GM21619 (cell line): Measurements from ENCODE around the gene MATN1.

Experiments
- ATAC-seq: cut with Tn5 transposase; IDR thresholded peaks from one replicate; pipeline ENCODE4 v1.9.1; 2021; ENCODE audit not compliant: unreplicated experiment

The MATN1 gene

GRCh38 chr1:30719406-30720270 lies 3.7 kb downstream of the MATN1 start:
- no peak for ATAC-seq

DNA sequence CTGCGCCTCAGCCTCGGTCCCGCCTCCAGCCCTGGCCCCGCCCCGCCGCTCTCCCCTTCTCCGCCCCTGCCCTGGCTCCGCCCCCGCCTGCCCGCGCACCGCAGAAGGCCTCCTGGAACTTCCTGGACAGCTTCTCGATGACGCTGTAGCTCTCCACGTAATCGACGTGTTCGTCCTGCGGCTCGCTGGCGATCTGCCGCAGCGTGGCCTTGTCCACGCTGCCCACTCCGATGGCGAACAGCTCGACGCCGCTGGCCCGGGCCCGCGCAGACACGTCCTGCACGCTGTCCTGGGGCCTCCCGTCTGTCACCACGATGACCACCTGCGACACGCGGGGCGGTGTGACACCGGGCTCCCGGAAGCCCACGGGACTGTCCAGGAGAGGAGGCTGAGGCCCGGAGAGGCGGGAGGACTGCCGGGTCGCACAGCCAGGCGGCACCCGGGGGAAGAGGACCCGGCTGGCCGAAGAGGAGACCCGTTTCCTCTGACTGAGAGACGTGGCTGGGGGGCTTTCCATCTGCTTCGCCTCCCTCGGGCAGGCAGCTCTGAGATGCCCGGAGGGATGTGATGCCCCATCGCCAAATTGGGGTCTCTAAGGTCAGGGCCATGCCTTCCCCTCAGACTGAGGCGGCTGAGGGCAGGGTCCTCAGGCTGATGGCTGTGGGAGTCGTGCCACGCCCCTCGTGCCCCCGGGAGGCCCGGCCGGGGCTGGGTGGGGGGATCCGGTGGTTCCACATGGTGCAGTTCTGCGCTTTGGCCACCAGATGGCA lies 4.6 kb downstream of the MATN1 start:
- ATAC-seq: peak; percentile 48

GRCh38 chr1:30718091-30718635 lies 5.2 kb downstream of the MATN1 start:
- ATAC-seq: peak; percentile 75

- no peak for ATAC-seq
These were observed 6.7 kb downstream of the MATN1 start for GRCh38 chr1:30716646-30717045.

GRCh38 chr1:30715886-30716285 lies 7.5 kb downstream of the MATN1 start:
- no peak for ATAC-seq

DNA sequence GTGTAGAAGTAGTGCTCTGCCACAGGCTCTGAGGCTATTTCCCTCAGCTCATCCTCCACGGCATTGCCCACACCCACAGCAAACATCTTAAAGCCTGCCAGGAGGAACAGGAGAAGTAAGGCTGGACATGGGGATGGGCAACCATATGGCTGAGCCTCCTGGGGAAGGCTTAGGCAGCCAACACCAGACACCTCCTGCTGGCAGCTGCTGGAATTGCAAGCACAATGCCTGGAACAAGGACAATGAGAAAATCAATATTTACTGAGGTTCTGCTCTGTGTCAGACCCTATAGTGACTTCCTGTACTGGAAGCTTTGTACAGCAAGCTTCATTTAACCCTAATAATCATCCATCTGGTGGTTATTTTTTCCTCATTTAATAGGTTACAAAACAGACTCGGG lies 8.2 kb downstream of the MATN1 start:
- no peak for ATAC-seq

DNA sequence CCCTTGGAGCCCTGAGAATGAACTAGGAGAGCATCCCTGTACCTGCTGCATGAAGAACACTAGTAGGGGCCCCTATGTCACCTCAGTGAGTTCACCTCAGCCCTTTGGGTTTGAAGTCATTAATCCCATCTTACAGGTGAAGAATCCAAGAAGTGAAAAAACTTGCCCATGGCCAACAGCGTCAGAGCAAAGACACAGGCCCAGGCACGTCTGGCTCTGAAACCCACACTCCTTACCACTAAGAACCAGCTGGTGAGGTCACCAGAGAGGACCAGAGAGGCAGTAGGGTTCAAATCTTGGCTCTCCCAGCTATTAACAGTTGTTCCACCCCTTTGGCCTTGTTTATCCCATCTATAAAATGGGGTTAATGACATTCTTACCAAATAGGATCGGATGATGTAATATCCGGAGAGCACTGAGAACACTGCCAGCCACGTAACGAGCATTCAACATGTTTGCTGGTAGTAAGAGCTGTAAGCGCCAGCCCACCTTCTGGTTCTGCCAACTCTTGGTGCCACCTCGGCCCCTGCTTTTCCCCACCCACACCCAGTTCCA lies 8.8 kb downstream of the MATN1 start:
- no peak for ATAC-seq

DNA sequence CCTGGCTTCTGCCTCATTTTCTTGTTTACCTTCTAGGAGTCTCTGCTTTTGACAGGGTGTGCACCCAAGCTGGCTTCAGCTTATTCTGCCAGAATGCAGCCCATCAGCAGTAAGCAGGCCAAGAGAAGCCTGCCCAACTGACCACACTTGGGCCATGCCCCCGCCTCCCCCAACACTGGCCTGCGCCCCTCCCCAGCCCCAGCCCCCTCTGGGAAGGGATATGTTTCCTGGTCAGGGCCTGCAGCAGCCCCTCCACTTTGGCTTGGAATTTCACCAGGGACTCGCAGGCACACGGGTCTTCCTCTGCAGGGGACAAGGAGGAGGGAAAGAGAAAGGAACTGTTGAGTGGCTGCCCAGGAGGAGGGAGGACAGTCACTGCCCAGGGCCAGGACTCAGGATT lies 9.4 kb downstream of the MATN1 start:
- no peak for ATAC-seq

DNA sequence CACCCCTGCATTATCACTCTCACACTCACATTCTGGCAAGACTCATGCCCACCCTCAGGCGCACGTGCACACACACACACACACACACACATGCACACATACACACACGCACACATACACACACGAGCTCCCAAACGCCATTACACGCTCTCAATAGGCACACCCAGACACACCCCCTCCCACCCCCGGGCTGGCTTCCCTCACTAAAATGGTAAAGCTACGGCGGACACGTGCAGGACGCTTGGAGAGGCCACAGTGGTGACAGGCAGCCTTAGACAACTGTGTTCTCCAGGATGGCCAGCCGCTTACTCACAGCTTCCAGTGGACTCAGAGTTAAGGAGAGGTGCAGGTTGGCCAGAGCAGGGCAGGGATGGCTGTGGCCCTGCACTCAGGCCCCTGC lies 10.1 kb downstream of the MATN1 start:
- no peak for ATAC-seq

DNA sequence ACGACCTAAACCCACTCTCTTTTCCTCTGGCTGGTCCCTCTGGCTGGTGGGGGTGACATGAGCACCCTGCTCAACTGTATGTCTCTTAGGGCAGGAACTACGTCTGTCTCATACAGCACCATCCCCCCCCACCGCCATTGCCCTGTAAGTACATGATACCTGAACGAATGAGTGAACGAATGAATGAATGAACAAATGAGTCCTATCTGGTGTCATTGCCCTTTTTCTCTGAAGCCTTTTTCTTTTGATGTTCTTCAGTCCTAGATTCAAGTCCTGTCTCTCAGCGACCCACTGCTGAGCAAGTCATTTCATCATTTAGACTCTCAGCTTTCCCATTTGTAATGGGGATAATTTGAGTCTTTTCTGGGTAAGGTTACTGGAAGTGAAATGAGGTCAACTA lies 10.8 kb downstream of the MATN1 start:
- no peak for ATAC-seq

GRCh38 chr1:30710407-30710806 lies 13.0 kb downstream of the MATN1 start:
- no peak for ATAC-seq

DNA sequence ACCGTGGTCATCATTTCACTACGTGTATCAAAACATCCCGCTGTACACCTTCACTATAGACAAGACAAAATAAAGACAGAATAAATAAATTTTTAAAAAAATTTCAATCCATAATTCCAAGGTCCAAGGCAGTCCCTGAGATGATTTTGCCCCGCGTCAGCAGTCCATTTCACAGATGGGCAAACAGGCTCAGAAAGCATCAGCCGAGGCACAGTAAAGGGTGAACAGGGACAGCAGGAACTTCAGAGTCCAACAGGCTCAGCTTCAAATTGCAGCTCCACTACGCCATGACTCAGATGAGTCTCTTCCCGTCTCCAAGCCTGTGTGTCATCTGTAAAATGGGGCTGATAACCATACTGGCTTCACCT lies 15.0 kb downstream of the MATN1 start:
- ATAC-seq: no peak

- no peak for ATAC-seq
These were observed 15.7 kb downstream of the MATN1 start for GRCh38 chr1:30707412-30708360.

- ATAC-seq: no peak
These were observed 16.9 kb downstream of the MATN1 start for GRCh38 chr1:30706528-30706927.

GRCh38 chr1:30705698-30706097 lies 17.7 kb downstream of the MATN1 start:
- no peak for ATAC-seq

- no peak for ATAC-seq
These were observed 18.4 kb downstream of the MATN1 start for GRCh38 chr1:30704765-30705509.

DNA sequence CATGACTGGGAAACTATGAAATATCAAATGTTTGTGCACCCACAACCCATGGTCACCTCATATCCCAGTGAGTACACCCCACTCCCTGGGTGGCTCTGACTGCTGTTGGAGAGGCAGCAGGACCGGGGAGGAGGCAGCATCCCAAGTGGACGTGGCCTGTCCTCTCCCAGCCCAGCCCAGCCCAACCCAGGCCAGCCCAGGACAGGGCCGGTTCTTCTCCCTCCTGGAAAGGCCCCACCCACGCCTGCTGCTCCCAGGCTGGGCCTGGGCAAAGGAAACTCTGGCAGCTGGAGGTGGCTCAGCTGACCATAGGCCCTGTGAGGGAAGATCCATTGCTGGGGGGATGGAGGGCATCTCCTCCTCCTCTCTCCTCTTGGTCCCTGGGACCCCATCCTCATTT lies 19.1 kb downstream of the MATN1 start:
- no peak for ATAC-seq

DNA sequence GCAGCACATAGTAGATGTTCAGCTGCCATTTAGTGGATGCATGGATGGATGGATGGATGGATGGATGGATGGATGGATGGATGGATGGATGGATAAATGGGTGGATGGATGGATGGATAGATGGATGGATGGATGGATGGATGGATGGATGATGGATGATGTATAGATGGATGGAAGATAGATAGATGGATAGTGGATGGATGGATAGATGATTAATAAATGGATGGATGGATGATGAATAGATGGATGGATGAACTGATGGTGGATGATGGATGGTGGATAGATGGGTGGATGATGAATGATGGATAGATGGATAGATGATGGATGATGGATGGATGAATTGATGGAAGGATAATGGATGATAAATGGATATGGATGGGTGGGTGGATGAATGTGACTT lies 20.6 kb downstream of the MATN1 start:
- no peak for ATAC-seq

- no peak for ATAC-seq
These were observed 22.1 kb downstream of the MATN1 start for GRCh38 chr1:30701258-30701633.
